IPS-NIHi7 (cell line): ENCODE measurements around the gene CEP57.
"Not testable (repeated sequence)": the region's sequence is repeated elsewhere in the genome, so short reads cannot be mapped to it uniquely, and the experiment has no call there.

ENCODE experiments used
- DNase-seq: peaks from one replicate; pipeline ENCODE4 v3.0.0; 2012; ENCODE audit warnings: mixed read lengths; ENCODE audit errors: extremely low spot score

Gene CEP57

DNA sequence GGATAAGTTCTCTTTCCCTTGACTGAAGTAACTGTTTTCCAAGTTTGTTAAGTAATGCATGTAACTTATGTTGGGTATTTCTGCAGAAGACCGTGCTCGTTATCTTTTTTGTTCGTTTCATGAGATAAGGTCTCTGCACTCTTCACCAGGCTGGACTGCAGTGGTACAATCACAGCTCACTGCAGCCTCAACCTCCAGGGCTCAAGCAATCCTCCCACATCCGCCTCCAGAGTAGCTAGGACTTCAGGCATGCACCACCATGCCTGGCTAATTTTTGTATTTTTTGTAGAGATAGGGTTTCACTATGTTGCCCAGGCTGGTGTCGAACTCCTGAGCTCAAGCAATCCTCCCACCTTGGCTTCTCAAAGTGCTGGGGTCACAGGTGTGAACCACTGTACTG, 64.1 kb downstream of the CEP57 start:
- not testable (repeated sequence) for DNase-seq

DNA sequence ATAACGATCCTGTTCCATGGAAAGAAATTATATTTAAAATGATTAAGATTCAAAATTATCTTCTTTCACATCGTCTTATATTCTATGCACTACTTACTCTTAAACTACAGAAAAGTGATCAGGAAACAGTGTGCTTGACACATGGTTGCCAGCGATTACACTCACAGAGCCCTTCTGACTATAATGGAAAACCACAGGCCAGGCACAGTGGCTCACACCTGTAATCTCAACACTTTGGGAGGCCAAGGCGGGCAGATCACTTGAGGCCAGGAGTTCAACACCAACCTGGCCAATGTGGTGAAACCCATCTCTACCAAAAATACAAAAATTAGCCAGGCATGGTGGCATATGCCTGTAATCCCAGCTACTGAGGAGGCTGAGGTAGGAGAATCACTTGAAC, 69.7 kb downstream of the CEP57 start:
- DNase-seq = not testable (repeated sequence)

- no peak for DNase-seq
These were observed 73.3 kb downstream of the CEP57 start for GRCh38 chr11:95863486-95864140.

DNA sequence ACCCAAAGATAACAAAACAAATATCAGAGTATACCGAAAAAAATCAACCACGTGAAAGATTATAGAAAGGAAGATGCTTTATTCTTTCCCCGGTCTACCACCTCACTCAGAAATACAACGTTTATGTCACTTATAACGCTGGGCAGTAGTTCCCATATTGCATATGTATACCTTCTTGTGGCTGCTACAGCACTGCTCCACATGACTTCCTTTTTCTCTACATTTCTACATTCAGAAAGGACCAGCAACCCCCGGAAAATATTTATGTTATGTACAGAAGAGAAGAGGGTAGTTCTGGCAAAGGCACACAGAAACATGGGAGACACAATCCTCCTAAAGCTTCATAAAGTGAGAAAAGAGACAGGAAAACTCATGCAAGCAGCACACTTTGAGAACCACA, 76.8 kb downstream of the CEP57 start:
- no peak for DNase-seq

DNA sequence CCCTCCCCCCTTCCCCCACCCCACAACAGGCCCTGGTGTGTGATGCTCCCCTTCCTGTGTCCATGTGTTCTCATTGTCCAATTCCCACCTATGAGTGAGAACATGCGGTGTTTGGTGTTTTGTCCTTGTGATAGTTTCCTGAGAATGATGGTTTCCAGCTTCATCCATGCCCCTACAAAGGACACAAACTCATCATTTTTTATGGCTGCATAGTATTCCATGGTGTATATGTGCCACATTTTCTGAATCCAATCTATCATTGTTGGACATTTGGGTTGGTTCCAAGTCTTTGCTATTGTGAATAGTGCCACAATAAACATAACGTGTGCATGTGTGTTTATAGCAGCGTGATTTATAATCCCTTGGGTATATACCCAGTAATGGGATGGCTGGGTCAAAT, 80.6 kb downstream of the CEP57 start:
- DNase-seq = not testable (repeated sequence)

DNA sequence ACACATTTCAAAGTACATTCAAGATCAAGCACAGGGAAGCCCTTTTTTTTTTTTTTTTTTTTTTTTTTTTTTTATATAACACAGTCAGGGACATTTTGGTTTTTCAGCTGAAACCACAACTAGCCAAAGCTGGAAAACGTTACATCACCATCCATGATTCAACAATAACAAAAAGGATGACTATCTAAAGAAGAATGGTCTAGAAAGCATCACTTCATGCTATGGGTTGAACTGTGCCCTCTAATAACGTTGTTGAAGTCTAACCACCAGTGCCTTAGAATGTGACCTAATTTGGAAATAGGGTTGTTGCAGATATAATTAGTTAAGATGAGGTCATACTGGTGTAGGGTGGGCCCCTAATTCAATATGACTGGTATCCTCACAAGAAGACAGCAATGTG, 87.0 kb downstream of the CEP57 start:
- no peak for DNase-seq
